PC-3 (cell line): Measurements from ENCODE around the gene ANKRD40CL.

ENCODE experiments used
- EZH2 ChIP-seq: fragments of 300-600 bp; sonication (generic); IDR thresholded peaks from one replicate; pipeline ENCODE4 v1.6.1; 2017; ENCODE audit warnings: antibody characterized with exemption, mild to moderate bottlenecking, low read length; ENCODE audit not compliant: unreplicated experiment
- TF ChIP-seq, protein P1 (sequence below): fragments of 300-600 bp; sonication (generic); conservative IDR thresholded peaks from 2 replicates; pipeline ENCODE4 v1.5.1; 2017; ENCODE audit warnings: antibody characterized with exemption, low read depth, mild to moderate bottlenecking, low read length

DNA sequence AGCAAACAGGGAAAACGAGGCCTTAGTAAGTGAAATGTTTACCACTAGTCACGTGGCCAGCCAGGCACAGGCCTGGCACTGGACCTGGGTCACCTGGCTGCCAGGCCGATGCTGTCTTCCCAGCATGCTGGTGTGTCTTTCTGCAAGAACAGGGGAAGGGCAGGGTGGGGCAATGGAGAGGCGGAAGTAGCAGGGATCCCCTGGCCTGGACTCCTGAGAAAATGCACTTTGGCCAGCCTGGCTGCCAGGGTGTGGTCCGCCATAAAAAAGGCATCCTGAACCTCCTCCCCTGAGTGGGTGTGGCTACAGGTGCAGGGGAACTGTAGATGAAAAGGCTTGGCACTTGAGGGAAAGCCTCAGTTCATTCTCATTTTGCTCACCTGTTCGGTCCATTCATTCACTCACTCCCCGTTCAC, 1.0 kb upstream of the ANKRD40CL start:
- TF ChIP-seq, protein P1, sequence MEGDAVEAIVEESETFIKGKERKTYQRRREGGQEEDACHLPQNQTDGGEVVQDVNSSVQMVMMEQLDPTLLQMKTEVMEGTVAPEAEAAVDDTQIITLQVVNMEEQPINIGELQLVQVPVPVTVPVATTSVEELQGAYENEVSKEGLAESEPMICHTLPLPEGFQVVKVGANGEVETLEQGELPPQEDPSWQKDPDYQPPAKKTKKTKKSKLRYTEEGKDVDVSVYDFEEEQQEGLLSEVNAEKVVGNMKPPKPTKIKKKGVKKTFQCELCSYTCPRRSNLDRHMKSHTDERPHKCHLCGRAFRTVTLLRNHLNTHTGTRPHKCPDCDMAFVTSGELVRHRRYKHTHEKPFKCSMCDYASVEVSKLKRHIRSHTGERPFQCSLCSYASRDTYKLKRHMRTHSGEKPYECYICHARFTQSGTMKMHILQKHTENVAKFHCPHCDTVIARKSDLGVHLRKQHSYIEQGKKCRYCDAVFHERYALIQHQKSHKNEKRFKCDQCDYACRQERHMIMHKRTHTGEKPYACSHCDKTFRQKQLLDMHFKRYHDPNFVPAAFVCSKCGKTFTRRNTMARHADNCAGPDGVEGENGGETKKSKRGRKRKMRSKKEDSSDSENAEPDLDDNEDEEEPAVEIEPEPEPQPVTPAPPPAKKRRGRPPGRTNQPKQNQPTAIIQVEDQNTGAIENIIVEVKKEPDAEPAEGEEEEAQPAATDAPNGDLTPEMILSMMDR: no peak
- no peak for TF ChIP-seq EZH2
